GM12865 (cell line): Measurements from ENCODE around the gene VPS25.
A peak's percentile ranks its signal among the peaks of the same experiment; 100 is the strongest.

Experiments
- DNase-seq: peaks from one replicate; pipeline ENCODE4 v3.0.0; 2010; ENCODE audit warnings: low read depth
- H3K4me3 ChIP-seq: 2 replicates; pipeline ENCODE4 v1.5.1; 2011; ENCODE audit warnings: mild to moderate bottlenecking, low read depth, low read length, control low read depth
- CTCF ChIP-seq: IDR thresholded peaks from 2 replicates; pipeline ENCODE4 v1.5.1; 2011; ENCODE audit warnings: low read length, control low read depth, low read depth, inconsistent platforms; ENCODE audit not compliant: insufficient read depth; ENCODE audit errors: missing control alignments

The VPS25 gene

GRCh38 chr17:42809250-42809649 lies 36.0 kb downstream of the VPS25 start:
- H3K4me3 ChIP-seq, result no peak overlapping the region
- TF ChIP-seq CTCF, result no peak
- DNase-seq, result no peak

- TF ChIP-seq CTCF, result no peak
- DNase-seq, result no peak
- H3K4me3 ChIP-seq, result no peak overlapping the region
Measured at GRCh38 chr17:42814633-42815399, 41.6 kb downstream of the VPS25 start.

- TF ChIP-seq CTCF, result no peak
- no peak overlapping the region for H3K4me3 ChIP-seq
- no peak for DNase-seq
Measured at GRCh38 chr17:42817866-42818265, 44.6 kb downstream of the VPS25 start.

- no peak for TF ChIP-seq CTCF
- no peak overlapping the region for H3K4me3 ChIP-seq
- no peak for DNase-seq
Measured at GRCh38 chr17:42818379-42818778, 45.1 kb downstream of the VPS25 start.

- TF ChIP-seq CTCF, result peak; percentile 74
- DNase-seq, result peak; percentile 82
- no peak overlapping the region for H3K4me3 ChIP-seq
Measured at GRCh38 chr17:42819939-42820535, 46.8 kb downstream of the VPS25 start.

- no peak for TF ChIP-seq CTCF
- DNase-seq, result no peak
- no peak overlapping the region for H3K4me3 ChIP-seq
Measured at GRCh38 chr17:42821176-42821575, 47.9 kb downstream of the VPS25 start.
